Kasumi-1 (cell line): ENCODE measurements around the gene HNMT.

ENCODE experiments used
- DNase-seq, 2 experiments: peaks; one replicate each; lab custom pipeline; 2025; lab: John Stamatoyannopoulos, UW

Gene HNMT

GRCh38 chr2:138012082-138012481, 47.8 kb downstream of the HNMT start:
- no peak for DNase-seq

GRCh38 chr2:138012968-138013367, 48.7 kb downstream of the HNMT start:
- no peak for DNase-seq

DNA sequence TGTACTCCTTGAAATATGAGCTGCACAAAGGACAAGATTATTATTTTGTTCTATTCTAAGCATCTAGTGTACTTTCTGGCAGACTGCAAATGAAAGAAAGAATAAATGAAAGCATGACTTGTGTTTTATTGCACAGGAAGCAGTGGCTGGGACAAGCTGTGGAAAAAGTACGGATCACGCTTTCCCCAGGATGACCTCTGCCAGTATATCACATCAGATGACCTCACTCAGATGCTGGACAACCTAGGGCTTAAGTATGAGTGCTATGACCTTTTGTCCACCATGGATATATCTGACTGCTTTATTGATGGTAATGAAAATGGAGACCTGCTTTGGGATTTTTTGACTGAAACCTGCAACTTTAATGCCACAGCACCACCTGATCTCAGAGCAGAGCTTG, 49.4 kb downstream of the HNMT start:
- DNase-seq = no peak

- no peak for DNase-seq
Observed at GRCh38 chr2:138015494-138015893, 51.2 kb downstream of the HNMT start.

- DNase-seq = no peak
Observed at GRCh38 chr2:138016351-138017087, 52.2 kb downstream of the HNMT start.

DNA sequence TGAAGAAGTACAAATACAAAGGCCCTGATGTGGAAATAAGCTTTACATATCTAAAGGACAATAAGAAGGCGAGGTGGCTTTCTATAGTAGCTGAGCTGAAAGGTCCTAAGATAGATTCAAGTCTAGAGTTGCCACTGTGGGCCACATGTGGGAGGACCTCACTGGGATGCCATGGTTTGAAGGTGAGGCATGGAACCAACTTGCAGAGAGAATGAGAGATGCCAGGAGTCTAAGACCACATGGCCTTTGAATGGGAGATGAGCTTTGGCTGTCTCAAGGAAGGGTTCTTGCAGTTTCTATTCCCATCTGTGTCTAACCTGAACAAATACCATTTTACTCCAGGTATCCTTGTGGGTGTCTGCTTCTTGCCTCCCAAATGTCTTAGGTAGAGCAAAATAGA, 53.6 kb downstream of the HNMT start:
- DNase-seq = no peak

DNA sequence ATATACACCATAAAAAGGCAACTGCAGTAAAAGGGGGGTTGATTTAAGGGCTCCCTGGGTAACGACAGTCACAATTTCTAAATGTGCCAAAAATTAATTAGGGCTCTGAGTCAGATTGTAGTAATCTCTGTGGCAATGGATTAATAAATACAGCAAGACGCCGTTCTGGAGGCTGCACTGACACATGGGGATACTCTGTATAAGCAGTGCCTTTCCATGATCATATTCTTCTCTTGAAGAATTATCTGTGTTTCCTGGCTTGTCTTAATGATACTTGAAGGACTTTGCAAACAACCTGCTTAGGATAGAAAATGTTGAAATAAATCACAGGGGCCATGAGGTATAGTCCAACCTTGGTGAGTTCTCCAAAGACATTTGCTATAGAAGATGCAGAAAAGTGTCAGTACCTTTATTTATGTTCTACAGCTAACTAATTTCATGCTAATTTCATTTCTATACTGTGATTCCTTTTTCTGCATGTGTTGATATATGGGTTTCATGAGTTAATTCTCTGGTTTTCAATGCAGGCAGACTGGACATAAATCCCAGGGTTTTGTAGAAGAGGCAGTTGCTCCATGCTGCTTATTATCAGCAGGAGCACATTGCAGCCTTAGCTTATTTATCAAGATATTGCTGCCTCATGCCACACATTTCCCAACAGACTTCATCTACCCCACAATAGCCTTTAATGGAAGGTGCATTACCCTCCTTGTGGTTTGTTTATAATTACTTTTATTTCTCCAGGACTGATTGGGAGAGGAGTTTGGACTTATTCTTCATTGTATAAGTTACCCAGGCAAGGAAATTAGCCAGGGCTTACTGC, 54.8 kb downstream of the HNMT start:
- DNase-seq = no peak

- DNase-seq = no peak
Observed at GRCh38 chr2:138020432-138020831, 56.2 kb downstream of the HNMT start.

- DNase-seq = no peak
Observed at GRCh38 chr2:138021154-138021553, 56.9 kb downstream of the HNMT start.

- no peak for DNase-seq
Observed at GRCh38 chr2:138023298-138023697, 59.0 kb downstream of the HNMT start.

GRCh38 chr2:138023976-138024375, 59.7 kb downstream of the HNMT start:
- DNase-seq = no peak

GRCh38 chr2:138026111-138027020, 62.1 kb downstream of the HNMT start:
- no peak for DNase-seq

GRCh38 chr2:138028538-138028937, 64.3 kb downstream of the HNMT start:
- peak; percentile 94 to 96 for DNase-seq

- DNase-seq = no peak
Observed at GRCh38 chr2:138029276-138029675, 65.0 kb downstream of the HNMT start.

- no peak for DNase-seq
Observed at GRCh38 chr2:138030459-138030858, 66.2 kb downstream of the HNMT start.

DNA sequence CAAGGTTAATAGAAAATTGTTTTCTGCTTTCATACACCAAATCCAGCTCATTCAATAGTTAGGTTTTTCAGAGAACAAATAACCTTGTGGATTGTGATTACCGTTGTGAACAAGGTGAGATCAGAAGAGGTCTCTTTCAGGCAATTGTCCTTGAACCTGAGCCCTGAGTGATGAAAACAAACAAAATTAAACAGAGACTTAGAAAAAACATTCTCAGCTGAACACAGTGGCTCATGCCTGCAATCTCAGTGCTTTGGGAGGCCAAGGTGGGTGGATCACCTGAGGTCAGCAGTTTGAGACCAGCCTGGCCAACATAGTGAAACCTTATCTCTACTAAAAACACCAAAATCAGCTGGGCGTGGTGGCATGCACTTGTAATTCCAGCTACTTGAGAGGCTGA, 68.1 kb downstream of the HNMT start:
- no peak for DNase-seq

- DNase-seq = no peak
Observed at GRCh38 chr2:138034536-138034935, 70.3 kb downstream of the HNMT start.

- DNase-seq = no peak
Observed at GRCh38 chr2:138035608-138036217, 71.4 kb downstream of the HNMT start.

- DNase-seq = no peak
Observed at GRCh38 chr2:138036522-138036921, 72.2 kb downstream of the HNMT start.

DNA sequence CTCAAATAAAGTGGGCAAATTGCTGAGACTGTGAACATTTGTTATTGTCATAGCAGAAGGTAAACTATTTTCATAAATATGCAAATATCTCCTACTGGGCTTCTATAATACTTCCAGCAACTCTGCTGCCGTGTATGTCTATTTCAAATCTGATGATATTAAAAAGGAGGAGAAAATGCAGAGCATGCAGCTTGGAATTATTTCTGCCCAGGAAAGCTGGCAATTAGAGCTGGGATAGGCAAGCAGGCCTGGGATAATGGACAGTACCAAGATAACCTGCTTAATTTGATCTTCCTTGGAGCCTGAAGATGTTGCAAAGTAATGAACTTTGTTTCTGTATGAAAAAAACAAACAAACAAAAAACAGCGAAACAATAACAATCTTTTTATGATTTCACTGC, 72.8 kb downstream of the HNMT start:
- no peak for DNase-seq

GRCh38 chr2:138040616-138041015, 76.3 kb downstream of the HNMT start:
- no peak for DNase-seq

- DNase-seq = no peak
Observed at GRCh38 chr2:138042311-138042710, 78.0 kb downstream of the HNMT start.
